GM12875 (cell line): ENCODE measurements around the gene CFAP141.
"Not testable (repeated sequence)": the region's sequence is repeated elsewhere in the genome, so short reads cannot be mapped to it uniquely, and the experiment has no call there.

ENCODE experiments used
- H3K4me3 ChIP-seq: one replicate; pipeline ENCODE4 v1.5.1; 2011; ENCODE audit warnings: low read depth, low read length, control low read depth
- TF ChIP-seq, protein P1 (sequence below): IDR thresholded peaks from 2 replicates; pipeline ENCODE4 v1.5.1; 2011; ENCODE audit warnings: low read depth, mild to moderate bottlenecking, control low read depth, inconsistent platforms, low read length, moderate library complexity, borderline replicate concordance; ENCODE audit not compliant: insufficient read depth

Gene CFAP141

DNA sequence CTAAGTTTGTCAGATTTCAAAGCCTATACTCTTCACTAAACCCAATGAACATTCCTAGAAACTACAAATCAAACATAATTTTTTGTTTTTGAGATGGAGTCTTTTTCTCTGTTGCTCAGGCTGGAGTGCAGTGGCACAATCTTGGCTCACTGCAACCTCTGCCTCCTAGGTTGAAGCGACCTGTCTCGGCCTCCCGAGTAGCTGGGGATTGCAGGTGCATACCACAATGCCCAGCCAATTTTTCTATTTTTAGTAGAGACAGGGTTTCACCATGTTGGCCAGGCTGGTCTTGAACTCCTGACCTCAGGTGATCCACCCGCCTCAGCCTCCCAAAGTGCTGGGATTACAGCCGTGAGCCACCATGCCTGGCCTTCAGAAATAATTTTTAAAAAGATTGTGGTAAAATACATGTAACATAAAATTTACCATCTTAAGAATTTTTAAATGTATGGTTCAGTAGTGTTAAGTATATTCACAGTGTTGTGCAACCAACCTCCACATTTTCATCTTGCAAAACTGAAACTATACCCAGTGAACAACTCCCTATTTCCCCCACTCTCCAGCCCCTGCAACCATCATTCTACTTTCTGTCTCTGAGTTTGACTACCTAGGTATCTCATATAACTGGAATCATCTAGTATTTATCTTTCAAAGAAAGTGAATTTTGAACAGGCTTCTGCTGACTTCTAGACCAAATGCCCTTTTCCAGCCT is 2.7 kb upstream of the CFAP141 start:
- H3K4me3 ChIP-seq: no peak overlapping the region
- TF ChIP-seq, protein P1, sequence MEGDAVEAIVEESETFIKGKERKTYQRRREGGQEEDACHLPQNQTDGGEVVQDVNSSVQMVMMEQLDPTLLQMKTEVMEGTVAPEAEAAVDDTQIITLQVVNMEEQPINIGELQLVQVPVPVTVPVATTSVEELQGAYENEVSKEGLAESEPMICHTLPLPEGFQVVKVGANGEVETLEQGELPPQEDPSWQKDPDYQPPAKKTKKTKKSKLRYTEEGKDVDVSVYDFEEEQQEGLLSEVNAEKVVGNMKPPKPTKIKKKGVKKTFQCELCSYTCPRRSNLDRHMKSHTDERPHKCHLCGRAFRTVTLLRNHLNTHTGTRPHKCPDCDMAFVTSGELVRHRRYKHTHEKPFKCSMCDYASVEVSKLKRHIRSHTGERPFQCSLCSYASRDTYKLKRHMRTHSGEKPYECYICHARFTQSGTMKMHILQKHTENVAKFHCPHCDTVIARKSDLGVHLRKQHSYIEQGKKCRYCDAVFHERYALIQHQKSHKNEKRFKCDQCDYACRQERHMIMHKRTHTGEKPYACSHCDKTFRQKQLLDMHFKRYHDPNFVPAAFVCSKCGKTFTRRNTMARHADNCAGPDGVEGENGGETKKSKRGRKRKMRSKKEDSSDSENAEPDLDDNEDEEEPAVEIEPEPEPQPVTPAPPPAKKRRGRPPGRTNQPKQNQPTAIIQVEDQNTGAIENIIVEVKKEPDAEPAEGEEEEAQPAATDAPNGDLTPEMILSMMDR: no peak

DNA sequence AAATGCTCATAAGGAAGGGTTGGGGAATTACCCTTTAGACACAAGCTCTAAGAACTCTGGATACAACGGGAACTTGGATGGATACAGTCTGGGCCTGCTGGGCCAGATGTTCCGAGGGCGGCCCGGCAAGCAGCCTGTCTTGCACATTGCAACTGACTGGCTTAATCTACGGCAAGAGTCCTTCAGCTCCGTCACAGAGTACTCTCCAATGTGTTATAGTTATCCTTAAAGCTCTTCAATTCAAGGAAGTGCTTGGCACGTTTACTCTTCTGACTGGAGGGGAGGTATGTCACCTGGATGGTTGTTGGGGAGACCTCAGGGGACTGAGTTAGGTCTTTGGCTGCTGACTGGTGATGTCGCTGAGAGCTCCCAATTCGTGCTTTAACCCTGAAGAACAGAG is 1.1 kb upstream of the CFAP141 start:
- H3K4me3 ChIP-seq: no peak overlapping the region
- TF ChIP-seq, protein P1: no peak

DNA sequence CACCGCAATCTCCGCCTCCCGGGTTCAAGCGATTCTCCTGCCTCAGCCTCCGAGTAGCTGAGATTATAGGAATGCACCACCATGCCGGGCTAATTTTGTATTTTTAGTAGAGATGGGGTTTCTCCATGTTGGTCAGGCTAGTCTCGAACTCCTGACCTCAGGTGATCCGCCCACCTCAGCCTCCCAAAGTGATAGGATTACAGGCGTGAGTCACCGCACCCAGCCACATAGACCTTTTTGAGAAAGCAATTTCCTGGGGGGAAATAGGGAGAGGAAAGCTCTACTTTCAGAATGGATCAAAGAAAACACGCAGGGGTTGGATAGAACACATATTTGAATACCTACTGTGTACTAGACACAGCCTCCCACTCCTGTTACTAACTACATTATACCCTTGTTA is 355 bp downstream of the CFAP141 start:
- H3K4me3 ChIP-seq: not testable (repeated sequence)

DNA sequence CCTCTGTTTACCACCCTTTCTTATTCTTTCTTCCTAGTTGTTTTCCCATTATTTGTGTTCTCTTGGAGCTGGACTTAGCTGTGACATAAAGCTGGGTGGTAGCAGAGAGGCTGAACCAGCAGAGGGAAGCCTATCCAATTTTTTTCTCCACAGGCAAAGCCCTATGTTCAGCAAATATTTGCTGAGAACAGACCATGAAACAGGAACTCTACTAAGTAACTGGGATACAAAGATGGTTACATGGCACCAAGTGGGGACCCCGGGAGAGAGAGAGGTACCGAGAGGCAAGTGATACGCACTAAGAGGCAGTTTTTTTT is 6.6 kb downstream of the CFAP141 start:
- TF ChIP-seq, protein P1: no peak
- no peak overlapping the region for H3K4me3 ChIP-seq

DNA sequence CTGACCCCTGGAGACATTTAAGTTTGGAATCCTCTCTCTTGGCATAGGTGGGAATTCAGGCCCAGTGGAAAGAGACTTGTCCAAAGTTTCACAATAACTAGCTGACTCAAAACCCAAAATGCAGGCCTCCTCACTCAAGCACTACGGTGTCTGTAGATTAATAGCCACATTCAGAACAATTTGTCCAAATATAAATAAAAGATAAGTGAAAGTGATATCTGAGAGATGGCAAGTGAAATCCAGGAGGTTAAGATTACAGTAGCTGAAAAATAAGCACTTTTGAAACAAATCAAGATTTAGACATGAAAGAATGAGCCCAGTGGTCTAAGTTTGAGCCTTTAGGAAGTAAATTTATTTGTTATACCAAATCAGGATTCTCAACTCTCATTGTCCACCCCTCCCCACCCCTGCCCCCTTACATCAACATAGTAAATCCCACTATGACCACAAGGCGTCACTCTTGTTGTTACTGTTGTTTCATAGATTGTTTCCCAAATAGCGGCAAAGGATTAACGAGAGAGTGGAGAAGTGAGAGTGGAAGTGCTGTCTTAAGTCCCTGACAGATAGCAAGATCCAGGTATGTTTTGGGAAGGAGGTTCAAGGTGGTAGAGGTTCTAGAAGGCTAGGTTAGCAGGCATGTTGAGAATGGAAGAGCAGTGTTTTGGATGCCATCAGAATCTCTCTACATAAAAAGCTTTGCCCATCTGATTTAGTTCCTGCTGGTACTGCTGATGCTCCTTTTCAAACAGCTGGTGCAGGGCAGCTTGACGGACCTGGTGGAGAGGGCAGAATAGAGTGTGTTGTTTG is 7.2 kb downstream of the CFAP141 start:
- TF ChIP-seq, protein P1: peak; percentile 51; the same call in 1 of the 2 replicates

DNA sequence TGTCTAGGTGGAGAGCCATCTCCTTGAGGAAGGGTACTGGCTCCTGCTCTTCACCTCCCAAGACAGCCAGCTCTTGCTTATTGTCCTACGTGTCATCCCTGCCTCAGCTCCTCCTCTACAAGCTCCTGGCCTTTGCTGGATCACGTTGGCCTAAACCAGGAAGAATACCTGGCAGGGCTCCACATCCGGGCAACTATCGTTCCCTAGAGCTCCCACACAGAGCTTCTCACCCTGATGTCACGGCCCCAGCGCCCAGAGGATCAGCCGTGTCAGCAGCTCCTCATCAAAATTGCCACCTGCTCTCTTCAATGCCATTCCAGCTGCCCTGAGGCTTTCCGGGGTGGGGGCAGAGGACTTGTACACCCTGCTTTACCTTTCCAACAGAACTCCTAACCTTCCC is 12.3 kb downstream of the CFAP141 start:
- no peak overlapping the region for H3K4me3 ChIP-seq

More for the DNA sequence above, 7.2 kb downstream of the CFAP141 start:
- no peak overlapping the region for H3K4me3 ChIP-seq

DNA sequence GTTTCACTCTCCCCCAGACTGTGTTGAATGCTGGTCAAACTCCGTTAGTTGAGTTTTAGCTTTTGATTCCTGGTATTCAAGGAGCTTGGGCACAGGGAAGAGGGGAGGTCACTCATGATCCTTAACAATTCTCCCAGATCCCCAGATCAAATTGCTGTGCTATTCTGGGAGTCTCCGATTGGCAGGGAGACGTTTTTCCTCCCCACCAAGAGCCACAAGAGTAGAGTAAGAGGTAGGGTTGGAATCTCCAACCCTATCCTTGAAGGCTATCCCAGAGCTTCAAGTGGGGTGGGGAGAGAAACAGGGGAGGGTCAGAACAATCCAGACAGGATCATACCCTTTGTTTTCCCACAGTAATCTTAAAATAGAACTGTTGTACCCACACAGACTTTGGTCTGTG is 13.7 kb downstream of the CFAP141 start:
- TF ChIP-seq, protein P1: no peak
- no peak overlapping the region for H3K4me3 ChIP-seq

More for the DNA sequence above, 12.3 kb downstream of the CFAP141 start:
- TF ChIP-seq, protein P1: no peak
